ENCODE results near the gene SLK.
A peak's percentile ranks its signal among the peaks of the same experiment; 100 is the strongest.

The SLK gene

DNA sequence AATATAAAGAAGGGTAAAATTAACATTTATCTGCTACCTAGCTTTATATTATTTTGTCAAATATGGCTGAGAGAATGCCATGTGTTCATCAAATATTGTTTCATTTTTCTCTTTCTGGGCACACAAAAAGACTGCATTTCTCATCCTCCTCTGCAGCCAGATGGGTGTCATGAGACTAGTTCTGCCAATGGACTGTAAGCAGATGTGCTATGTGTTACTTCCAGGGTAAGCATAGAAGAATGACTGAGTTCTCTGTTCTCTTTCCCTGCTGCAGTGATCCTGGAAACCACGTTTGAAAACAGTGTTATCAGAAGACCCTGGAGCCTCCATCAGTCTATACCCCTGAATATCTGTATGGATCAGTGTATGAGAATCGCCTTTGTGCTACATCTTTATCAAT is 24.1 kb upstream of the SLK start:
- no peak for DNase-seq

DNA sequence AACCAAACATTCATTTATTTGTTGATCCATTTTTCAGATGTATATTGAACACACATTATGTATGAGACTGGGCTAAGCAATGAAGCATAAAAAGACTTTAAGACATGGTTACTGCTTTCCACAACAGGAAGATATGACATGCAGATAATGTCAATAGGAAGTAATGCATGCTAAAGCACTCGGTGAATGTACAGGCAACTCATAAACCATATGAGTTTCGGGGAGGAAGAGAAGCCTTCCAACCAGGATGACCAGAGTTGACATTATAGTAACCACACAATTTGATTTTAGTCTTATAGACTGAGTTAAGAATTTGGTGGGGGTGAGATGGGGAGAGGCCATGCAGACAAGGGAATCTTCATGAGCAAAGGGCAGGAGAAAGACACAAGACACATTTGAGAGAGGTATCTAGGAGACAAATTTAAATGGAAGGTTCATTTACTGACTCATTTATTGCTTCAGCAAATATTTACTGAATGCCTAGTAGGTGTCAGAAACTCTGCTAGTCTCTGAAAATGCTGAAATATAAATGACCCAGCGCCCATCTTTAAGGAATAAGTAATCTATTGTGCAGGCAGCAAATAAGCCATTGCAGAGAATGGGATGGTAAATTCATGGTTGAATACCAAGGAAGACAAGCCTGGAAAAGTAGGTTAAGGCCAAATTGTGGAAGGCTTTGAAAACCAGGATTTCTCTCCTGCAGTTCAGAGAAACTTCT is 19.0 kb upstream of the SLK start:
- no peak for DNase-seq

DNA sequence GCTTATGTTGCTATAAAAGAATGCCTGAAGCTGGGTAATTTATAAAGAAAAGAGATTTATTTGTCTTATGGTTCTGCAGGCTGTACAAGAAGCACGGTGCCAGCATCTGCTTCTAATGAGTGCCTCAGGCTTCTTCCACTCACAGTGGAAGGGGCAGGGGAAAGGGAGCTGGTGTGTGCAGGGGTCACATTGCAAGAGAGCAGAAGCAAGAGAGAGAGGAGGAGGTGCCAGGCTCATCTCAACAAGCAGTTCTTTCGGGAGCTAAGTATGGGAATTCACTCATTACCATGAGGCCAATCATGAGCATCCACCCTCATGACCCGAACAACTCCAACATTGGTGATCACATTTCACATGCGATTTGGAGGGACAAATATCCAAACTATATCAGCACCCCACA is 17.2 kb upstream of the SLK start:
- no peak for DNase-seq

DNA sequence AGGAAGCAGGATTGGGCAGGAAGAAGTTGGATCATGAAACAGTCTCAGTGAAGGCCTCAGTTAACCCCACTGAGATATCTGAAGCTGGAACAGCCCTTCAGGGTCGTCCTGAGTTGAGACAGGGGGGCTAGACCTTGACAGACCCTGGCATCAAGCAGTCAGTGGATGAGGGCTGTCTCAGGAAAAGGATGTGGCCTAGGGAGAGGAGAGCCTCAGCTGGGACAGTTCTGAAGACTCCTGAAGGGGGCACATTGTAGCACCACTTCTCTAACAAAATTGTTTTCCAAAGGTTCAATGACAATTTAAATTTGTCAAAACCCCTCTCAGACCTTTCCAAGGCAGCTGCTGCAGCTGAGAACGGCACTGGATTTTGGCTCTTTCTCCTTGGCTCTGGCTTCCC is 15.8 kb upstream of the SLK start:
- no peak for DNase-seq

DNA sequence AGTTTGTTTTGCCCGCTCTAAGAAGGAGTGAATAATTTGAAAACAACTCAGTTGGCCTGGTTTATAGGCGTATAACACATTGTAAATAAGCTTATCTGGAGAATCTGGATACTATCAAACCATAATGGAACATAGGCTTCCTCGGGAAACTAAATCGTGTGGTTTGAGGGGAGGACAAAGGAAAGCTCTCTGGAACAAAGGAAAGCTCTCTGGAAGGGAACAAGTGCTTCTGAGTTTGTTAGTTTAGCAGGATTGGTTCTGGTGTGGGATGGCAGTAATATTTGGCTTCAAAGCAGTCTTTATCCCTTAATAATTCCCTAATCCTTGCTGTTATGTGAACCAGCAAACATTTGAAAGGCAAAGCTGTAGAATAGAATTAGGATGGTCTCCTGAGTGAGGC is 15.0 kb upstream of the SLK start:
- DNase-seq = no peak

DNA sequence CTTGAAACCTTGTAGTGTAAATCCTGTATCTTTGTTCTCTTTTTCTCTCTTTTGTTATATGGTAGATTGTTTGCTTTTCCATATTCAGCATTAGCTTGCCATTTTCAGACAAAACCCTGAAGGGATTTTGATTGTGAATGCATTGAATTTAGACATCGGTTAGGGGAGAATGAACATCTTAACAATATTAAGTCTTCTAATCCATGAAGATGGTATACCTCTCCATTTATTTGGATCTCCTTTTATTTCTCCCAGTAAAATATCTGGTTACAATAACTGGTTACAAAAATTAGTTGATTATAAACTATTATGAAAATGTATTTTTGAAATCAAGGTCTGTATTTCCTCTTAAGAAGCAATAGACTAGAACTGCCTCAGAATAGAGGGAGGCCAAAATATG is 12.4 kb upstream of the SLK start:
- no peak for DNase-seq

DNA sequence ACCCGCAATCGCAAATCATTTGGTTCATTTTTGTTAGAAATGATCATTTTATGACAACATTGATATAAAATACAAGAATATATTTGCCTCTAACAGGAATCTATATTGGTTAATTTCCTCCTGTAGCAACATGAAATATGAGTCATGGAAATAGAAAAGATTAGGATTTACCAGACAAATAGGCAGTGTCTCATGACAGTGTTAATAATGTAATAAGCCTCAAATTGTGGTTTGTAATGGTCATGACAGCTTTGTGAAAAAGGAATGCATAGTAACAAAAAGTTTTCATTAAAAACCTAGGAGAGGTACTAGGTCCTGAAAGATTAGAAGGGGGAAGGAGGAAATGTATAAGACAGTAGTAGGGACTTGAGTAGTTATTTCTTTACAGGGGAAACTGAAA is 7.9 kb upstream of the SLK start:
- DNase-seq = no peak

DNA sequence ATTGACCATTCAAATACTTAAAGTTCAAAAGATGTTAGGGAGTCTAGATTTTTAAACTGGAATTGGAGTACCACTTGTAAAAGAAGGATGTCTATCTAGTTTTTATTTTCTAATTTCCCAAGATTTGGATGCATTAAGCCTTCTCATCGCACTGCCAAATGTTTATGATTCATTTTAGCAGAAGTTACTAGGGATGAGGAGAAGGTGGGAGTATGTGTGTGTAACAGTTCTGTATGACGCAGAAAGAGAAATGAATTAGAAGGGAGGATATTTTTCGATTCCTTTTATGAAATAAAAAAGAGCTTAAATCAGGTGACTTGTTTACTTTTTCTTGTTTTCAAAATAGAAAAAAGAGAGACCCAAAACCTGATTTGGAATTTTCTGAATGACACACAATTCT is 6.8 kb upstream of the SLK start:
- no peak for DNase-seq

DNA sequence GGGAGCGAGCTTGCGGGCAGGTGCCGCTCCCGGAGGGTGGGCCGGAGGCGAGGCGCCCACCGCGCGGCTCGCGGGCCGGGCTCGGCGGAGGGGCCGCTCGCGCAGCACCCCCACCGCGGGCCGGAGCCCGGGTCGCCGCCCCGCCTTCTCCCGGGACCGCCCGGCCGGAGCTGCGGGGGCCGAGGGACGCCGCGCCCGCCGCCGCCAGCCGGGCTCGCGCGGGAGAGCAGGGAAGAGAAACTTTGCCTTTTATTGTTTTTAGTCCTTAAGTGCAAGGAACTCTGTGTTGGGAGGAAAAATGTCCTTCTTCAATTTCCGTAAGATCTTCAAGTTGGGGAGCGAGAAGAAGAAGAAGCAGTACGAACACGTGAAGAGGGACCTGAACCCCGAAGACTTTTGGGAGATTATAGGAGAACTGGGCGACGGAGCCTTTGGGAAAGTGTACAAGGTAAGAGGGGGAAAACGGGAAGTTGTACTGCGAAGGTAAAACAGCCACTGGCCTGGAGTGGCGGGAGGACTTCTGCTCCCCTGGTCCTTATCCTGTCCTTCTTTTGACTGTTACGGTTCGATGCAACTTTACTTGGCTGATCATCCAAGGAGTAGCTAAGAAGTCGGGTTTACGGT is 620 bp downstream of the SLK start:
- DNase-seq = no peak

DNA sequence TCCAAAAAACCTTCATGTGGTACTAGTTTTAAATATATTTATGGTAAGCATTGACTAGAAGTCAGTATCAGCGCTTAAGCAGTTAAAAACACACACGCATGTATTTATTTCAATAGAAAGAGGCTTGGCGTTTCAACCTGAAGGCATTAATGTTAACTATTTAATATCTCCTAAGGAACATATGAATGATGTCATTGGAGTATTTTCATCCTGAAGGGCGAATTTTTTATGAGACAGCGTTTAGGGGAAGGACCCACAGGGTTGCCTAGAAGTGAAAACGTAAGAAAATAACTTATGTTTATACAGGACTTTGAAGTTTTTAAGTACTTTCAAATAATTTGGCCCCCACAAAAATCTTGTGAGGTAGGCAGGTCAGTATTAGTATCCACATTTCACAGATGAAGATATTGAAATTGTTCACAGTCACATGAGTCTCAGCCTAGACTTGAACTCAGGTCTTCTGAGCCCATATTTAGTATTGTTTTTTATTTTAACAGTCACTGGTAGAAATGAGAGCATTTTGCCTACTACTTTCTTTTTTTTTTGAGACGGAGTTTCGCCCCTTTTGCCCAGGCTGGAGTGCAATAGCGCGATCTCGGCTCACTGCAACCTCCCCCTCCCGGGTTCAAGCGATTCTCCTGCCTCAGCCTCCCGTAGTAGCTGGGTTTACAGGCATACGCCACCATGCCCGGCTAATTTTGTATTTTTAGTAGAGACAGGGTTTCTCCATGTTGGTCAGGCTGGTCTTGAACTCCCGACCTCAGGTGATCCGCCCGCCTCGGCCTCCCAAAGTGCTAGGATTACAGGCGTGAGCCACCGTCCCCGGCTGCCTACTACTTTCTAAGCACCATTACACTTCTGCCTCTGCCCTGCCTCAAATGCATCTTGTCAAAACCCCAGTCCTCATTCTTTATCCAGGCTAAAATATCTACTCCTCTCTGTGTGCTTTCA is 1.8 kb downstream of the SLK start:
- DNase-seq = no peak

DNA sequence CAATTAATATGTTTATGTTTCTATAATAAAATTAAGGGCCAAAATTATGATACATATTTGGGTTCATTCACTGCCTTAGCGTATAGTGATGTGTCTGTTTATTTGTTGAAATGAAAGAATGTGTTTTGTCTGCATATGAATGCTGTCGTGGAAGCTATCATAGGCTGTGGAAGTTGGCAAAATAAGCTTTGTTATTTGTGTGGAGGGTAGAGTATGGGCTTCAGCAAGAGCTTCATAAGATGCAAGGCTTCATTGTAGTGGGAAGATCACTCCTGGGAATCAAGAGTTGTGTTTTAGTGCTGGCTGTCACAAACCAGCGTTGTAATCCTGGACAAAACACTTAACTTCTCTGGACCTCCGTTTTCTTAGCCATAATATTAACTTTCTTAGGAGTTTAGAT is 2.5 kb downstream of the SLK start:
- DNase-seq = no peak

DNA sequence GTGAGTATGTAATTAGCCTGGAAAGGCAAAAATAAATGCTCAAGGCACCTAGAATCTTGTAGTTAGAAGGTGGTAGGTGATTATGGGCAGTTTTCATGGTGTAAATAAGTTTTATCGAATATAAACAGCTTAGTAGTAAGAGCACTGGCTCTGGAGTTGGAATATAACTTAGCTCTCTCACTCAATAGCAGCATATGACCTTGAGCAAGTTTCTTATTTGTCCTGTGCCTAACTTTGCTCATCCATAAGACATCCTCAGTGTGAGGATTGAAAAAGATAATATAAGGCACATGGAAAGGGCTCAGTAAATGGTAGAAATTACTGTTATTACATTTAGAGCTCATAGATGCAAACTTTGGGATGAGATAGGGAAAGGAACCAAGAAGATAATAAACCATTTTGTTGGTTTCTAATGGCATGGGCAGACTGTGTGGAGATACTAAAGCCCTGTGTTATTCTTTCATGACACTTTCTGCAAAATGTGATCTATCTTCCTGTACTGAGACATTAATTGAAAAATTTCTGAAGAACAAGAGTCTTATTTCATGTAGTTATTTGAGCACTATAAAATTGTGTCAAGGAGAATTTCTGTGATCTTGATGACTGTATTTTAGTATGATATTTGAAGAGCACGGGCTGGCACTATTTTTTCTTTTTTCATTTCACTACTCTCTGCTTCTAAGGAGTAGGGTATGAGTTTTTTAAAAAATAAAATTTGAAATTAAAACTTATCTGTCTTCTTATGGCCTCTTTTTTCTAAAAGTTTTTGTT is 3.1 kb downstream of the SLK start:
- no peak for DNase-seq

DNA sequence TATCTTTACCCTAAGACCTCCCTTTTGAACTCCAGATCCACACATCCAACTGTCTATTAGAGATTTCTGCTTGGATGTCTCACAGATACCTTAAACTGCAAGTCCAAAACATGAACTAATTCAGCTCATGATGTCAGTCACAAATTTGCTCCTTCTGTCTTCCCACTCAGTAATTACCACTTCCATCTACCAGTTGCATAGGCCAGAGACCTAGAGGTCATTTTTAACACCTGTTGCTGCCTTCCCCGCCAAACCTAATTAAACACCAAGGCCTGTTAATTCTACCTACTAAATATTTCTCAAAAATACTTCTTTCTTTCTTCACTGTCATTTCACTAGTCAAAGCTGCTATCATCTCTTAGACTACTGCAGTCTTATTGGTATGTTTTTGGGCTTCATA is 8.2 kb downstream of the SLK start:
- no peak for DNase-seq

DNA sequence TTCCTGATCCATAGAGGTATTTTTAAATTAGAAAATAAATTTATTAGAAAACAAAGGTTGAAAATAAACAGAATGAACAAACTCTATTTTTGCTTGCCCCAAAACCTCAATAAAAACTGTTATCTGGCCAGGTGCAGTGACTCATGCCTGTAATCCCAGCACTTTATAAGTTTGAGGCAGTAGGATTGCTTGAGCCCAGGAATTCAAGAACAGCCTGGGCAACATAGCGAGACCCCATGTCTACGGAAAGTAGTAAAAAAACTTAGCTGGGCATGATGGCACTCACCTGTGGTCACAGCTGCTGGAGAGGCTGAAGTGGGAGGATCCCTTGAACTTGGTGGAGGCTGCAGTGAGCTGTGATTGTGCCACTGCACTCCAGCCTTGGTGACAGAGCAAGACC is 10.3 kb downstream of the SLK start:
- no peak for DNase-seq

DNA sequence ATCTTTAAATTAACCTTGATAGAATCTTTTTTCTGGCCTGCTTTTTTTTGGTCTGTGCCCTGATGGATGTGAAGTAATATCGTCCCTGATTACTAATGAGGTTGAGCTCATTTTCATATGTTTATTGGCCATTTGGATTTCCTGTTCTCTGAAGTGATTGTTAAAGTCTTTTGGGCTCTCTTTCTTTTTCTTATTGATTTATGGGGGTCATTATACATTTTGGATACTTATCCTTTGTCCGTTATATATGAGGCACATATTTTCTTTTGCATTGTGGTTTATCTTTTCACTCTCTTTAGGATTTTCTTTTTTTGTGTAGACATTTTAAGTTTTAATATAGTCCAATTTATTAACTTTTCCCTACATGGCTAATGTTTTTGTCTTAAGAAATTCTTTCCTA is 12.6 kb downstream of the SLK start:
- DNase-seq = no peak

DNA sequence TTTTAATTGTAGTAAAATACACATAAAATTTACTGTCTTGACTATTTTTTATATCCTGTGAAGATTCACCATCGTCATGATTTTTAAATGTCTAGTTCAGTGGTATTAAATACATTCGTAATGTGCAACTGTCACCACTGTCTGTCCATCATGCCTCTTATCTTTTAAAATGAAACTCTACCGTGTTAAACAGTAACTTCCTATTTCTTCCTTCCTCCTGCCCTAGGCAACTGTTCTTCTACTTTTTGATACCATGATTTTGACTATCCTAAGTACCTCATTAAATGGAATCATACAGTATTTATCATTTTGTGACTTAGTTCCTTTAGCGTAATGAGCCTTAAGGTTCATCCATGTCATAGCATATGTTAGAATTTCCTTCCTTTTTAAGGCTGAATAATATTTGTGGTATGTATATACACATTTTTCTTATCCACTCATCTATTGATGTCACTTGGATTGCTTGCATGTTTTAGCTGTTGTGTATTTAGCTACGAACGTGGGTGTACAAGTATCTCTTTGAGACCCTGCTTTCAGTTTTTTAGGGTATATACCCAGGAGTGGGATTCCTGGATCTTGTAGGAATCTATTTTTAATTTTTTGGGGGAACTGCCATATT is 13.5 kb downstream of the SLK start:
- no peak for DNase-seq

DNA sequence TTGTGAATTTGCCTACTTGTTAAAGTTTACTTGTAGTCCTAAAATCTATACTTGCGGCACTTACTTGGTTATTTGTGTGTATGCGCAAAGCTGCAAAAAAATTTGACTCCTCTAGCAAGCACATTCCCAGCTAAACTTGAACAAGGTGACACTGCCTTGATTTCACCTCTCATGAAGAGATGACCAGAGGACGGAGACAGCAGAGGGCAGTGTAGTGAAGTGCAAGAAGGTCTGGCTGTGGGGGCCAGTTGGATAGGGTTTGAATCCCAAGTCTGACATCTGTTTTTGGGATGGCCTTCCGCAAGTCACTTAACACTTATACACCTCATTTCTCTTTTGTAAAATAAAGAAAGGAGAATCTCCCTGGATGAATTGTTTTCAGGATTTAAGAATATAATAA is 15.7 kb downstream of the SLK start:
- DNase-seq = no peak

DNA sequence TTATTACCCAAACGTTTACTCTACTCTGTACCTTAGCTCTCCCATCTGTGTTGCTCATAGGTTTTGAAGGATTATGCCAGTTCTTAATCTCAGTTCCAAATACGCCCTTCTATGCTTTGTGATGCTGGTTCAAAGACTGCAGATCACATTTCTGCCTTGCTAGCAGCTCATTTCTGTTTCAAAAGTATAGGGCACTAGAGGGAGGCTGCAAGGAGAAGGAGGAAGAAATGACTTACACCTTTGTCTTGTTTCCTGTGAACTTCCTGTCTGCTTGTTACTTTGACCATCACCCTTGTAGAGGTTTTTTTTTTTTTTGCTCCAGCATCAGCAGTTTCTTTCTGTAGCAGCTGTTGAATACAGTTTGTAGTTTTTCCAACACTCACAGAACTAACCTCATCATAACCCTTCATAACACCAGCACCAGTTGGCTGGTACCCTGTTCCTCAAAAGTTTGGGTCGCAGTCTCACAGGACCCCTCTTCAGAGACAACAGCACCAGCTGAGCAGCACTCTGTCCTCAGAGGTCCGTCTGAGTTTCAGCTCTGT is 16.5 kb downstream of the SLK start:
- DNase-seq = no peak

DNA sequence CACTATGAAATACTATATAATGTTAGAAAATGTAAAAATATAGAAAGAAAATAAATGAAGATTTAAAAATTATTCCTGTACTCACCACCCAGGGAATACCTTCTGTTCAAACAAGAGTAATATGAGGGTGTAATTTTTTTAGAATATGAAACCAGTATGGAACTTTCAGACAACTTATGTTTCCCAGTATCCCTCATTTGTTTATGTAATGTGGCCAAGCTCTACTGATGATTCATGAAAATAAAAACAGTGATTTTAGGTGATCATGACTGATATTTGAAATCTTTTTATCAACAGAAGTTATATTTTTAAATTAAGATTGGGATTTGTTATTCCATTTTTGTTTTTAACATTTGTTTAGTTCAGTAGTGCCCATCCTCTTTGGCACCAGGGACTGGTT is 18.8 kb downstream of the SLK start:
- no peak for DNase-seq

DNA sequence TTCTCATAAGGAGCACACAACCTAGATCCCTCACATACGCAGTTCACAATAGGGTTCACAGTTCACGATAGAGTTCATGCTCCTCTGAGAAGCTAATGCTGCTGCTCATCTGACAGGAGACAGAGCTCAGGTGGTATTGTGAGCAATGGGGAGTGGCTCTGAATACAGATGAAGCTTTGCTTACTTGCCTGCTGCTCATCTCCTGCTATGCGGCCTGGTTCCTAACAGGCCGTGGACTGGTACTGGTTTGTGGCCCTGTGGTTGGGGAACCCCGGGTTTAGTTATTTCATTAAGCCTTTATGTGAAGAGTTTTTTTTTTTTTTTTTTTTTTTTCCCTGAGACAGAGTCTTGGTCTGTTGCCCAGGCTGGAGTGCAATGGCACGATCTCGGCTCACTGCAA is 19.4 kb downstream of the SLK start:
- peak; percentile 15 for DNase-seq

DNA sequence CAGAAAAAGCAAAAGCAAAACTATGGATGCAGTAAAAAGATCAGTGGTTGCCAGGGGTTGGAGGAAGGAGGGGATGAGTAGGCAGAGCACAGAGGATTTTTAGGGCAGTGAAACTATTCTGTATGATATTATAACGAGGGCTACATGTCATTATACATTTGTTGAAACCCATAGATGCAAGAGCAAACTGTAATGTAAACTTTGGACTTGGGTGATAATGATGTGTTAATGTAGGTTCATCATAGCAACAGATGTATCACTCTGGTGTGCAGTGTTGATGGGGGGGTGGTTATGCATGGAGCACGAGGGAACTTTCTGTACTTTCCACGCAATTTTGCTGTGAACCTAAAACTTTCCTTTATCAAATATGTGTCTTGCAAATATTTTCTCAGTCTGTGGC is 23.2 kb downstream of the SLK start:
- no peak for DNase-seq

DNA sequence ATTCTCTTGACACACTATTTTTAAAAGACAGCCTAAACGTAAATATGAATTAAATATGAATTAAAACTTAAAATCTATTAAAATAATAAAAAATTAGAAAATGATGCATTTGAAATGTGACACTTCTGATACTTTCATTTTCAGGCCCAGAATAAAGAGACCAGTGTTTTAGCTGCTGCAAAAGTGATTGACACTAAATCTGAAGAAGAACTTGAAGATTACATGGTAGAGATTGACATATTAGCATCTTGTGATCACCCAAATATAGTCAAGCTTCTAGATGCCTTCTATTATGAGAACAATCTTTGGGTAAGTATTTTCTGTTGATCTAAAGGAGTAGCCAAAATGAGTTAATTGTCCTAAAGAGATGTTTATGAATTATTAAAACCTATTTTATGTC is 23.6 kb downstream of the SLK start:
- DNase-seq = no peak

All from activated gamma-delta T cell treated with Interleukin-2 at 50 U/mL for 16 hours (primary cell).